Uterus (tissue), 4 donors: ENCODE results near the gene TM9SF3. TPM values are rescaled to one million over a fixed set of nuclear protein-coding genes. Genes with fewer than 3 reads are reported as not detected.
"Not testable (repeated sequence)": the region's sequence is repeated elsewhere in the genome, so short reads cannot be mapped to it uniquely, and the experiment has no call there.

Source experiments
- DNase-seq, 2 donors: peaks; one replicate each; pipeline ENCODE4 v3.0.0-alpha.2; 2019 to 2020
- H3K27ac ChIP-seq, 2 donors: fragments of 200-600 bp; sonication (generic); 1 replicate in 1 of 2; 2 replicates in 1 of 2; pipeline ENCODE4 v1.5.1; 2016 to 2018
- H3K27me3 ChIP-seq, 2 donors: fragments of 200-600 bp; sonication (generic); one replicate each; pipeline ENCODE4 v1.5.1; 2018 to 2019; ENCODE audit warnings: control low read depth in 1 of 2
- H3K36me3 ChIP-seq, 2 donors: fragments of 200-600 bp; sonication (generic); one replicate each; pipeline ENCODE4 v1.5.1; 2019; ENCODE audit warnings: control low read depth in 1 of 2
- H3K4me1 ChIP-seq, 2 donors: fragments of 200-600 bp; sonication (generic); one replicate each; pipeline ENCODE4 v1.5.1; 2018 to 2019; ENCODE audit warnings: control low read depth in 1 of 2
- H3K4me3 ChIP-seq, 2 donors: fragments of 200-600 bp; sonication (generic); 1 replicate in 1 of 2; 2 replicates in 1 of 2; pipeline ENCODE4 v1.5.1; 2018 to 2019; ENCODE audit warnings: mild to moderate bottlenecking in 1 of 2
- H3K9me3 ChIP-seq, 2 donors: fragments of 200-600 bp; sonication (generic); one replicate each; pipeline ENCODE4 v1.5.1; 2019; ENCODE audit warnings: control low read depth in 1 of 2
- POLR2A ChIP-seq, 2 donors: fragments of 450-650 bp; IDR thresholded peaks; one replicate each; pipeline ENCODE4 v1.6.1; 2016; ENCODE audit warnings: antibody characterized with exemption in 2 of 2, mild to moderate bottlenecking in 1 of 2, moderate library complexity in 1 of 2
- intact Hi-C: fragments of 100-400 bp; cut with DNase I; formaldehyde crosslinking; loops from one replicate; pipeline ENCODE4 v1.15.1; 2023; ENCODE audit warnings: low total_unique reads
- total RNA-seq, 4 donors: library from RNA; depleted of rRNA in 3 of 4; stranded (reverse); fragments of >200 nt in 3 of 4; gene quantifications; one replicate each; pipeline versions ENCODE4 v1.1.0 to v1.2.4, GENCODE V29; 2014 to 2023
- TF ChIP-seq, protein P1 (sequence below), 4 experiments: fragments of 200-600 bp in 2 of 4; fragments of 450-650 bp in 2 of 4; sonication (generic) in 2 of 4; IDR thresholded peaks; one replicate each; pipeline ENCODE4 v1.5.1; 2016 to 2019; ENCODE audit warnings: antibody characterized with exemption in 4 of 4, mild to moderate bottlenecking in 2 of 4, moderate library complexity in 1 of 4
- donor health status: DM: yes; HTN: yes; CAD: no.

TM9SF3 gene
- total RNA-seq, 4 donors from 2014 or later = 86.8 to 210 (median 113) TPM

DNA sequence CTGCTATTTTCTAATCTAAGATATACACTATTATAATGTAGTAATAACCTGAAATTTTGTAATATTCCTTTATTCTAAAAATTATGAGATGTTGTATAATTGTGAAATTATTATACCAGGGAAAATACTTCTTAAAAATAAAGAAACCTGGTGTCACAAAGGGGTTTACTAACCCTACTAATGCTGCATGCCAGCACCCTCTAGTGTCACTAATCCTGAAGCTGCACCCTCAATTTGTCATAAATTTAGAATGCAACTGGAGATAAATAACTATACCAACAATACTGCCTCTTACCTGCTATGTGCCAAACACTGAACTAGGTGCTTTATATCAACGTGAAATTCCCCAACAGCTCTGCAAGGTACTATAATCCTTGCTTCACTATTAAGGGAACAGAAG, 30.8 kb downstream of the TM9SF3 start:
- H3K4me1 ChIP-seq = no peaks in the 10 kb centered on the region
- no peak overlapping the region for H3K27ac ChIP-seq
- no peak for DNase-seq
- TF ChIP-seq, protein P1, sequence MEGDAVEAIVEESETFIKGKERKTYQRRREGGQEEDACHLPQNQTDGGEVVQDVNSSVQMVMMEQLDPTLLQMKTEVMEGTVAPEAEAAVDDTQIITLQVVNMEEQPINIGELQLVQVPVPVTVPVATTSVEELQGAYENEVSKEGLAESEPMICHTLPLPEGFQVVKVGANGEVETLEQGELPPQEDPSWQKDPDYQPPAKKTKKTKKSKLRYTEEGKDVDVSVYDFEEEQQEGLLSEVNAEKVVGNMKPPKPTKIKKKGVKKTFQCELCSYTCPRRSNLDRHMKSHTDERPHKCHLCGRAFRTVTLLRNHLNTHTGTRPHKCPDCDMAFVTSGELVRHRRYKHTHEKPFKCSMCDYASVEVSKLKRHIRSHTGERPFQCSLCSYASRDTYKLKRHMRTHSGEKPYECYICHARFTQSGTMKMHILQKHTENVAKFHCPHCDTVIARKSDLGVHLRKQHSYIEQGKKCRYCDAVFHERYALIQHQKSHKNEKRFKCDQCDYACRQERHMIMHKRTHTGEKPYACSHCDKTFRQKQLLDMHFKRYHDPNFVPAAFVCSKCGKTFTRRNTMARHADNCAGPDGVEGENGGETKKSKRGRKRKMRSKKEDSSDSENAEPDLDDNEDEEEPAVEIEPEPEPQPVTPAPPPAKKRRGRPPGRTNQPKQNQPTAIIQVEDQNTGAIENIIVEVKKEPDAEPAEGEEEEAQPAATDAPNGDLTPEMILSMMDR (IDR thresholded peaks at IDR 0.05) = peak in 3 of 4 experiments; percentile 9 to 25 (median 17)
- TF ChIP-seq POLR2A (IDR thresholded peaks at IDR 0.05) = no peak
- no peaks in the 10 kb centered on the region for H3K36me3 ChIP-seq
- no peak overlapping the region for H3K4me3 ChIP-seq
- H3K9me3 ChIP-seq = no peaks in the 10 kb centered on the region
- intact Hi-C loops = no loop called here
- no peaks in the 10 kb centered on the region for H3K27me3 ChIP-seq

DNA sequence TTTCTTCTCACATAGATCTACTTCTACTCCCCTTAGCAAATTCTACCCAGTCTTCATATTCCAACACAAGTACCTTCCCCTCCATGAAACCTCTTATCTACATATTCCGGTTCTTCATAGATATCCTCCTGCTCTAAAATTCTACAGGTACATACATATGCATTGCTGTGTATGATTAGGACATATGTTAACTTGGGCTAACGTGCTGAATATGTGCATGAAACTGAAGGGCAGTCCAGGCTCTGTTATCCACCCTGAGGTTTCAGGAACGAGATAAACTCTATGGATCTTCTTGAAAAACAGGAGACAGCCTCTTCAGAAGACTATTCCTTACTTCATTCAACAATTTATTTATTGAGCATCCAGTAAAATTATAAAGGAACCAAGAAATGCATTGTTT, 31.5 kb downstream of the TM9SF3 start:
- H3K27me3 ChIP-seq = no peaks in the 10 kb centered on the region
- H3K9me3 ChIP-seq = no peaks in the 10 kb centered on the region
- TF ChIP-seq, protein P1 (IDR thresholded peaks at IDR 0.05) = no peak
- no peak for TF ChIP-seq POLR2A (IDR thresholded peaks at IDR 0.05)
- no peak overlapping the region for H3K4me3 ChIP-seq
- H3K27ac ChIP-seq = no peak overlapping the region
- no peak for DNase-seq
- intact Hi-C loops = no loop called here
- no peaks in the 10 kb centered on the region for H3K4me1 ChIP-seq
- H3K36me3 ChIP-seq = no peaks in the 10 kb centered on the region

DNA sequence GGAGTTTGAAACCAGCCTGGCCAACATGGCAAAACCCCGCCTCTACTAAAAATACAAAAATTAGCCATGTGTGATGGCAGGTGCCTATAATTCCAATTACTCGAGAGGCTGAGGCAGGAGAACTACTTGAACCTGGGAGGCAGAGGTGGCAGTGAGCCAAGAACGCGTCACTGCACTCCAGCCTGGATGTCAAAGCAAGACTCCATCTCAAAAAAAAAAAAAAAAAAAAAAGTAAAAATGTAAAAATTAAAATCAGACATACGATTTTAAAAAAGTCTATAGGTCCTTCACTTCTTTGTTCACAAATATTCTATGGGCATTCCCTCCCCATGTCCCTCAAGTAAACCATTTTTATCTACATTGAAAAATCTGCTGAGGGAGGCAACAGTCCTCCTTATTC, 38.2 kb downstream of the TM9SF3 start:
- Histone ChIP-seq H3K27me3 (no peaks in the 10 kb centered on the region), H3K27ac (no peak overlapping the region), H3K36me3 (no peaks in the 10 kb centered on the region), H3K4me1 (no peaks in the 10 kb centered on the region), H3K4me3 (no peak overlapping the region), H3K9me3 (no peaks in the 10 kb centered on the region)
- peak in 1 of 2 donors; percentile 21 for DNase-seq
- intact Hi-C loops = no loop called here
- TF ChIP-seq, protein P1 (IDR thresholded peaks at IDR 0.05) = no peak
- TF ChIP-seq POLR2A (IDR thresholded peaks at IDR 0.05) = no peak

DNA sequence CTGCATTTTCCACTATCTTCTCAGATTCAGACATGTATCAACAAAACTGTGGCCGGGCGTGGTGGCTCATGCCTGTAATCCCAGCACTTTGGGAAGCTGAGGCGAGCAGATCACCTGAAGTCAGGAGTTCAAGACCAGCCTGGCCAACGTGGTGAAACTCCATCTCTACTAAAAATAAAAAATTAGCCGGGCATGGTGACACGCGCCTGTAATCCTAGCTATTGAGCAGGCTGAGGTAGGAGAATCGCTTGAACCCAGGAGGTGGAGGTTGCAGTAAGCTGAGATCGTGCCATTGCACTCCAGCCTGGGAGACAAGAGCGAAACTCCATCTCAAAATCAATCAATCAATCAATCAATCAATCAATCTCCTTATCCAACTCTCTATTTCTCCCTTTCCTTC, 41.3 kb downstream of the TM9SF3 start:
- H3K27ac ChIP-seq, H3K9me3 ChIP-seq, H3K36me3 ChIP-seq, H3K27me3 ChIP-seq, H3K4me3 ChIP-seq, intact Hi-C loops, DNase-seq, H3K4me1 ChIP-seq: not testable (repeated sequence)

DNA sequence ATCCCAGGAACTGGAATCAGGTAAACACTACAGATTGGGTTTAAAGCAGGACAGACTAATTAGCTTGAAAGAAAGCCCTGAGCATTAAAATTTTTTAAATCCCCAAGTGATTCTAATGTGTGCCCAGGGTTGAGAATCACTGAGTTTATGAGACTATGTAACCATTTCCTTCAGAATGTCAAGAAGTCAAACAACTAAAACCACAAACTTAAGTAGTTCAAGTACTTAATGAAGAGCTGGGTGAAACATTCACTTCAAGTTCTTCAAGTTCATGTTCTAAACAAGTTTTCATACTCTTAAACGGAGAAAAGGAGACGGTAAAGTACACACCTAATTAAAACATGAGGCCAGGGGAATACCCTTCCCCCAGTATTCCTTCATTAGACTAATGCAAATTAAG, 44.9 kb downstream of the TM9SF3 start:
- intact Hi-C loops = no loop called here
- DNase-seq = no peak
- no peak overlapping the region for H3K4me3 ChIP-seq
- TF ChIP-seq, protein P1 (IDR thresholded peaks at IDR 0.05) = no peak
- TF ChIP-seq POLR2A (IDR thresholded peaks at IDR 0.05) = no peak
- no peaks in the 10 kb centered on the region for H3K4me1 ChIP-seq
- no peaks in the 10 kb centered on the region for H3K27me3 ChIP-seq
- H3K27ac ChIP-seq = no peak overlapping the region
- H3K9me3 ChIP-seq = no peaks in the 10 kb centered on the region
- H3K36me3 ChIP-seq = no peaks in the 10 kb centered on the region

DNA sequence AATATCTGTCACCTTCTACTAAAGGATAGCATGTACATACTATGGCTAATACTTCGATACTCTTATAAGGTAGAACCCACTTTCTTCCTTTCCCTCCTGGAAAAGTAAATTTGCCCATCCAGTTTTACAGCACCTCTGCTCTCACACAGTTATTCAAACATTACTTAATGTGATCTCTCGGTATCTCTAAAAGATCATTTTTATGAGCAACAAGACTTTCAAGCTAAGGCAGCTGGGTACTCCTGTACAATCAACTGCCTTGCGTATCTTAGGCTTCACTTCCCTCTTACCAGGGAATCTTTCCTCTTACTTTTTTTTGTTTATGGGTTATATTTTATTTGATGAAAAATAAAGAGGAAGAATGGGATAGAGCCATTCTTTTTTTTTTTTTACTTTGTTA, 46.6 kb downstream of the TM9SF3 start:
- Histone ChIP-seq H3K4me1 (no peaks in the 10 kb centered on the region), H3K36me3 (no peaks in the 10 kb centered on the region), H3K27me3 (no peaks in the 10 kb centered on the region), H3K9me3 (no peaks in the 10 kb centered on the region), H3K4me3 (no peak overlapping the region), H3K27ac (no peak overlapping the region)
- TF ChIP-seq, protein P1 (IDR thresholded peaks at IDR 0.05) = no peak
- TF ChIP-seq POLR2A (IDR thresholded peaks at IDR 0.05) = no peak
- intact Hi-C loops = no loop called here
- DNase-seq = no peak
